Activated T-cell treated with anti-CD3 and anti-CD28 coated beads for 1 hour (primary cell): ENCODE data around the gene RIPOR1.
"Not testable (repeated sequence)": the region's sequence is repeated elsewhere in the genome, so short reads cannot be mapped to it uniquely, and the experiment has no call there.

Source experiments
- DNase-seq: peaks from one replicate; pipeline ENCODE4 v3.0.0-alpha.2; 2020; ENCODE audit warnings: low read depth

Gene RIPOR1

GRCh38 chr16:67516296-67517154 lies 12.1 kb upstream of the RIPOR1 start:
- DNase-seq: no peak

- DNase-seq: no peak
Measured at GRCh38 chr16:67517155-67517445, 11.5 kb upstream of the RIPOR1 start.

- DNase-seq: no peak
Measured at GRCh38 chr16:67517661-67518423, 10.8 kb upstream of the RIPOR1 start.

GRCh38 chr16:67518676-67519075 lies 10.0 kb upstream of the RIPOR1 start:
- no peak for DNase-seq

GRCh38 chr16:67519242-67519641 lies 9.4 kb upstream of the RIPOR1 start:
- DNase-seq: no peak

GRCh38 chr16:67521095-67521804 lies 7.4 kb upstream of the RIPOR1 start:
- peak; percentile 98 for DNase-seq

GRCh38 chr16:67525176-67525860 lies 3.3 kb upstream of the RIPOR1 start:
- DNase-seq: no peak

- no peak for DNase-seq
Measured at GRCh38 chr16:67526149-67526791, 2.4 kb upstream of the RIPOR1 start.

- no peak for DNase-seq
Measured at GRCh38 chr16:67528870-67529581, 397 bp downstream of the RIPOR1 start.

GRCh38 chr16:67529582-67530012 lies 968 bp downstream of the RIPOR1 start:
- no peak for DNase-seq

- DNase-seq: no peak
Measured at GRCh38 chr16:67530013-67530939, 1.6 kb downstream of the RIPOR1 start.

GRCh38 chr16:67531247-67531646 lies 2.6 kb downstream of the RIPOR1 start:
- no peak for DNase-seq

GRCh38 chr16:67533024-67533560 lies 4.5 kb downstream of the RIPOR1 start:
- DNase-seq: no peak

- DNase-seq: not testable (repeated sequence)
Measured at GRCh38 chr16:67533987-67534386, 5.4 kb downstream of the RIPOR1 start.

- no peak for DNase-seq
Measured at GRCh38 chr16:67534431-67534830, 5.8 kb downstream of the RIPOR1 start.

- no peak for DNase-seq
Measured at GRCh38 chr16:67535201-67535600, 6.6 kb downstream of the RIPOR1 start.

GRCh38 chr16:67537270-67537635 lies 8.6 kb downstream of the RIPOR1 start:
- DNase-seq: peak; percentile 35

GRCh38 chr16:67537636-67538591 lies 9.3 kb downstream of the RIPOR1 start:
- DNase-seq: peak; percentile 58
